22Rv1 (cell line): ENCODE results near the gene VPREB3.

Source experiments
- H3K27ac ChIP-seq: fragments of 450-650 bp; 2 replicates; pipeline ENCODE4 v1.5.1; 2017
- ZFX ChIP-seq: fragments of 450-650 bp; IDR thresholded peaks from 2 replicates; pipeline ENCODE4 v1.6.1; 2017; ENCODE audit warnings: antibody characterized with exemption, borderline replicate concordance
- TF ChIP-seq, protein P1 (sequence below): fragments of 450-650 bp; IDR thresholded peaks from 2 replicates; pipeline ENCODE4 v1.5.1; 2017; ENCODE audit warnings: mild to moderate bottlenecking

VPREB3 gene

DNA sequence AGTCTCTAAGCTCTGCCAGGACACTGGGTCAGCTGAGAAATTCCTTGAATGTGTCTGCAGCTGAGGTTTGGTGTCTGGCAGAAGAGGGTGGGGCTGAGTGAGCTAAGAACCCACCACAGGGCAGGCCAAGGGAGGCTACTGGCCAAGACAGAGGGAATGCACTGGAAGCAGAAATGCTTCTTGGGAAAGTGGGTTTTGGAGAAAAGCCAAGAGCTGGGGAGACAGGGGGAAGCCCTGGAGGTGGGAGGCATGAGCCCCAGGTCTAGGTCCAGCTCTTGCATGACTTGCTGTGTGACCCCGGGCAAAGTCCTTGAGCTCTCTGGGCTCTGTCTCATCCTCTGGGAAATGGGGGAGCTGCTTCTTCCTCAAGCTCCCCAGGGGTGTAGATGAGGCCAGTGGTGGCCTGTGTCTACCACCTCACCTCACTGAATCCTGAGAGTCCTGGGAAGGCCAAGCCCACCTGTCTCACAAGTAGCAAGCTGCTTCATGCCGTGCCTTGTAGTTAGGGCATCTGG lies 20.8 kb upstream of the VPREB3 start:
- H3K27ac ChIP-seq: no peak overlapping the region

DNA sequence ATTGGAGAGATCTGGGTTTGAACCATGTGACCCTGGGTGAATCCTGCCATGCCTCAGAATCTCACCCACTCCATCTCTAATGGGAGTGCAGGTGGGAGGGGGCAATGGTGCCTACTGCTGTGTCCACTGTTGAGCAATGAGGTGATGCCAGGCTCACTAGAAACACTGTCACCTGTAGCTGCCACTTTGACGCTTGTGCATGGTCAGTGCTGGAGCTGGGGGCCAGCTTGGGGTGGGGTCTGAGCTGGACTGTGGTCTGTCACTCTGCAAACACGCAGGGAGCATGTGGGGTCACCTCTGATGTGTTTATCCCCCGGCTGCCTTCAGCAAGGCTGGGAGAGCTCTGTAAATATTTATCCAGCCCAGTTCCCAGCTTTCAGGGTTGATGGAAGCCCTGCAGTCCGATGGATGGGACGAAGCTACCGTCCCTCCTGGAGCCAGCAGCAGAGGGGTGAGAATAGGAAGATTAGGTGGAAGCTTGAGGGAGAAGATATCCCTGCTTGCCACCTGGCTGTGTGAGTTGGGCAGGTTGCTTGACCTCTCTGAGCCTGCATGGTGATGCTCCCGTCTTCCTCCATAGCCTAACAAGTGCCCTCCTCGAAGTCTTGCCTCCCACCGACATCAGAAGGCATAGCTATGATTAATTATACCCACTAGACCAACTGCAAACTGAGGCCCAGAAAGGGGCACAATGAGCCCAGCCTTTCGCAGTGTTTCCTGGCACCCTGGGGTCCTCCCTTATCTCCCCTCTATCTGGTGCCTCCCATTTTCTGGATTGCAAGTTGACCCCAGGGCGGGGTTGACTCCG lies 20.1 kb upstream of the VPREB3 start:
- H3K27ac ChIP-seq: no peak overlapping the region
- TF ChIP-seq, protein P1, sequence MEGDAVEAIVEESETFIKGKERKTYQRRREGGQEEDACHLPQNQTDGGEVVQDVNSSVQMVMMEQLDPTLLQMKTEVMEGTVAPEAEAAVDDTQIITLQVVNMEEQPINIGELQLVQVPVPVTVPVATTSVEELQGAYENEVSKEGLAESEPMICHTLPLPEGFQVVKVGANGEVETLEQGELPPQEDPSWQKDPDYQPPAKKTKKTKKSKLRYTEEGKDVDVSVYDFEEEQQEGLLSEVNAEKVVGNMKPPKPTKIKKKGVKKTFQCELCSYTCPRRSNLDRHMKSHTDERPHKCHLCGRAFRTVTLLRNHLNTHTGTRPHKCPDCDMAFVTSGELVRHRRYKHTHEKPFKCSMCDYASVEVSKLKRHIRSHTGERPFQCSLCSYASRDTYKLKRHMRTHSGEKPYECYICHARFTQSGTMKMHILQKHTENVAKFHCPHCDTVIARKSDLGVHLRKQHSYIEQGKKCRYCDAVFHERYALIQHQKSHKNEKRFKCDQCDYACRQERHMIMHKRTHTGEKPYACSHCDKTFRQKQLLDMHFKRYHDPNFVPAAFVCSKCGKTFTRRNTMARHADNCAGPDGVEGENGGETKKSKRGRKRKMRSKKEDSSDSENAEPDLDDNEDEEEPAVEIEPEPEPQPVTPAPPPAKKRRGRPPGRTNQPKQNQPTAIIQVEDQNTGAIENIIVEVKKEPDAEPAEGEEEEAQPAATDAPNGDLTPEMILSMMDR: no peak
- no peak for TF ChIP-seq ZFX

More for the DNA sequence above, 20.8 kb upstream of the VPREB3 start:
- TF ChIP-seq, protein P1: no peak
- no peak for TF ChIP-seq ZFX

DNA sequence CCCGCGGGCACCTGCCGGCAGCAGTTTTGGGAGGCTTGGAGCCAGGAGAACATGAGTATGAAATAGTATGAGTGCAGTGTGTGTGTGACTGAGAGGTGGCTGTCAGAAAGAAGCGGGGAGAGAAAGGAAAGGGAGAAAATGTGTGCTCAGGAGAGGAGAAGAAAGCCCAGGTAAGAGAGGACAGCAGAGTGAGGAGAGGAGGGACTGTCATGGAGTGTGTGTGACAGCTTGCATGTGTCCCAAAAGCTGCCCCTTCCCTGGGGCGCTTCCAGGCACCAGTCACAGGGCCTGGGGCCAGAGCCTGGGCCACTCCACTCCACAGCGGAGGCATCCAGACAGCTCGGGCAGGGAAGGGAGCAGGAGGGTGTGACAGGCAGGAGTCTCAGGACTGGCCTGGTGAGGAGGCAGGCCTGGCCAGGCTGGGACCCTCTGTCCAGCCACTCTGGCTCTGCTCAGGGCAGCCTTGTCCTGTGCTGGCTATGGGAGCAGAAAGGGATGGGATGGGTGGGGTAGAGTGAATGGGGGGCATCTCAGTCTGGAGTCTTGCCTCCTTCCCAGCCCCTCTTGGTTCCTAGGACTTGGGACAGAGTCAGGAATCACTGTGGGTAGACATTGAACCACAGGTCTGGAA lies 19.4 kb upstream of the VPREB3 start:
- TF ChIP-seq, protein P1: no peak
- no peak for TF ChIP-seq ZFX
- 0 out of 2 replicates have a peak overlapping the region, but pooled peaks have one; percentile 29 for H3K27ac ChIP-seq

DNA sequence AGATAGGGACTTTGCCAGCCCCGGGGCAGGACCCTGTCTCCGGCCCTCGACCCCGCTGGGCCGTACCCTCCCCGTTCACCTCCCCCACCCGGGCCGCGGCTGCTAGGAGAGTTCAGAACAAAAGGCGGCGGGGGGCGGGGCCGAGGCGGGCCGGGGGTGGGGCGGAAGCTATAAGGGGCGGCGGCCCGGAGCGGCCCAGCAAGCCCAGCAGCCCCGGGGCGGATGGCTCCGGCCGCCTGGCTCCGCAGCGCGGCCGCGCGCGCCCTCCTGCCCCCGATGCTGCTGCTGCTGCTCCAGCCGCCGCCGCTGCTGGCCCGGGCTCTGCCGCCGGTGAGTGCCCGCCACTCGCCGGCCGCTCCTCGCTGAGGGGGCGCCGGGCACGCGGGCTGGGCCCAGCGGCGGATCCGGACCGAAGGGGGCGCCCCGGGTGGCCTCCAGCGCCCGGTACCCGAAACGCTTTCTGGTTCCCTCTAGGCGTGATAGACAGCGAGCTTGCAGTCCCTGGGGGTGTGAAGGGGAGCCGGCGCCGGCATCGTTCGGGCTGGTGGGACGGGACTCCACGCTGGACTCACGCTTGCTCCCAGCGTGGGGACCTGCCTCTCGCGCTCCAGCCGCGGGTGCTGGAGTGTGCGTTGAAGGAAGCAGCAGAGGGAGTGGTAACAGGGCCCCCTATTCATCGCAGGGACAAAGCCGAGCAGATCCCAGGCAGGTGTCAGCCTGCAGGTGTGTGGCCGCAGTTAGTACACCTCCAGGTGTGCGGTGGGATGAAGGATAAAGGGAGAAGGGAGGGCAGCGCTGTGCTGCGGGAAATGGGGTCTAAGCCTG lies 18.6 kb upstream of the VPREB3 start, which contains the start of gene MMP11:
Gene MMP11, plus strand, starts transcription at position 201 of the 825 bp plus-strand sequence. Its CDS starts 22 bp downstream, at position 223.
- peak within 1 kb of the TSS; percentile 29 for H3K27ac ChIP-seq
- TF ChIP-seq ZFX: no peak
- TF ChIP-seq, protein P1: peak; percentile 31

DNA sequence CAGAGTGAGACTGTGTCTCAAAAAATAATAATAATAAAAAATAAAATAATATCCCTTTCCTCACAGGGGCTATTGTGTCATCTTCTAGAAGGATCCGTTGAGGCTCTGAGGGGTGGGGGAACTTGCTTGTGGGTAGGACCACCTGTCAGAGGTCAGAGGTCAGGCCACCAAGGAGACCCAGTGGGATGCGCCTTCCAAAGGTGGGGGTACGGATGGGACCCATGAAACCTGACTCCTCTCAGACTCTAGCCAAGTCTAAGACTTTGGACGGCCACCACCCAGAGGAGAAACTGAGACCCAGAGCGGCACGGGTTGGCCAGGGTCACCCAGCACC lies 18.1 kb upstream of the VPREB3 start:
- TF ChIP-seq, protein P1: no peak
- no peak for TF ChIP-seq ZFX
- H3K27ac ChIP-seq: peak overlapping the region; percentile 29

DNA sequence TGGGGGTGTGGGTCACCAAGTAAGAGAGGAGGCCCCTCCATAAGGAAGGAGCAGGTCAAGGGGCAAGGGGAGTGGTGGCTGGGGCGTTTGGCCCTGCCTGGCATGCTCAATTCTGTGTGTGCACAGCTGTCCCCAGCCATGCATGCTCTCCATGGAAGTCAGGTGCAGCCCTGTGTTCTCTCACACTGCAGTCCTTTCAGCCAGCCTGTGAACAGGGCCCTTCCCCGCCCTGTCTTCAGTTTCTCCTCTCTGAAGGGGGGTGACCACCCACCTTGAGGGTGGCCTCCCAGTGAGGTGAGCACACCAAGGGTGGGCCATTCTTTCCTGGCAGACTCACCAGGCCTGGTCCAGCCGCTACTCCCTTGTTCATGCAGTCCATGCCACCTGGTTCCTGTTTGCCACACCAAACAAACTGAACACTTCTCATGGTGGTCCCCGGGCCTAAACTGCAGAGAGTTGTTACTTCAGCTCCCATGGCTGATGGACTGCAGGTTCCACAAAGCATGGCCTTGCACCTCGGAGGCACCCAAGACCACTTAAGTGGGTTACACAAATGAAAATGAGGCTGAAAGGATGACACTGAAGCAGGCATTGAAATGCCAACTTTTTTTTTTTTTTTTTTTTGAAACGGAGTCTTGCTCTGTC lies 15.2 kb upstream of the VPREB3 start:
- TF ChIP-seq, protein P1: no peak
- TF ChIP-seq ZFX: no peak
- H3K27ac ChIP-seq: no peak overlapping the region
